Gastrocnemius medialis (tissue), 4 donors: ENCODE measurements around the gene WSCD2. TPM values are rescaled to one million over a fixed set of nuclear protein-coding genes. Genes with fewer than 3 reads are reported as not detected.

Experiments
- ATAC-seq, 2 donors: fragments of 150-250 bp; one replicate each; pipeline ENCODE4 v1.9.1; 2016
- DNase-seq, 2 donors: peaks; one replicate each; pipeline ENCODE4 v3.0.0-alpha.2; 2019
- H3K27ac ChIP-seq, 4 donors: fragments of 200-600 bp; sonication (generic); 1 replicate in 1 of 4; 2 replicates in 3 of 4; pipeline ENCODE4 v1.5.1; 2016 to 2018; ENCODE audit warnings: mild to moderate bottlenecking in 2 of 4, moderate library complexity in 1 of 4
- H3K27me3 ChIP-seq, 3 donors: fragments of 200-600 bp; sonication (generic) in 2 of 3; 1 replicate in 1 of 3; 2 replicates in 2 of 3; pipeline versions ENCODE4 v1.5.1 to v1.6.0; 2016 to 2019; ENCODE audit warnings: mild to moderate bottlenecking in 1 of 3, moderate library complexity in 1 of 3
- H3K36me3 ChIP-seq, 2 donors: fragments of 200-600 bp; sonication (generic) in 1 of 2; one replicate each; pipeline ENCODE4 v1.5.1; 2017 to 2018
- H3K4me1 ChIP-seq, 2 donors: fragments of 200-600 bp; sonication (generic) in 1 of 2; one replicate each; pipeline ENCODE4 v1.5.1; 2016 to 2017; ENCODE audit warnings: mild to moderate bottlenecking in 2 of 2
- H3K4me3 ChIP-seq, 4 donors: fragments of 200-600 bp; sonication (generic) in 3 of 4; 1 replicate in 1 of 4; 2 replicates in 3 of 4; pipeline ENCODE4 v1.5.1; 2016 to 2019; ENCODE audit warnings: mild to moderate bottlenecking in 2 of 4
- H3K9me3 ChIP-seq, 3 donors: fragments of 200-600 bp; sonication (generic) in 2 of 3; 1 replicate in 1 of 3; 2 replicates in 2 of 3; pipeline ENCODE4 v1.5.1; 2016 to 2019
- CTCF ChIP-seq, 5 experiments: fragments of 450-650 bp in 3 of 5; fragments of 200-600 bp in 2 of 5; sonication (generic) in 2 of 5; IDR thresholded peaks in 4 of 5; conservative IDR thresholded peaks in 1 of 5; 1 replicate in 4 of 5; 2 replicates in 1 of 5; pipeline ENCODE4 v1.5.1; 2016 to 2019; ENCODE audit warnings: antibody characterized with exemption in 5 of 5, mild to moderate bottlenecking in 3 of 5, moderate library complexity in 3 of 5
- POLR2A ChIP-seq, 2 donors: fragments of 450-650 bp; IDR thresholded peaks; one replicate each; pipeline ENCODE4 v1.6.1; 2017; ENCODE audit warnings: antibody characterized with exemption in 2 of 2, mild to moderate bottlenecking in 2 of 2, moderate library complexity in 2 of 2
- in situ Hi-C, 4 donors: fragments of 200-750 bp; cut with MboI; loops; one replicate each; pipeline versions ENCODE4 v1.15.0 to v1.8.0; 2017; ENCODE audit warnings: low sequenced_read_pairs in 4 of 4
- intact Hi-C: fragments of 100-400 bp; cut with DNase I; formaldehyde crosslinking; loops from one replicate; pipeline ENCODE4 v1.15.1; 2023; ENCODE audit warnings: low total_unique reads
- total RNA-seq, 4 donors: library from RNA; depleted of rRNA; stranded (reverse); fragments of >200 nt; gene quantifications; one replicate each; pipeline versions ENCODE4 v1.1.0 to v1.2.3, GENCODE V29; 2016

Gene WSCD2
- total RNA-seq, 4 donors from 2014 or later = 0.10 TPM; not detected in 3

GRCh38 chr12:108144080-108144479 lies 15.0 kb downstream of the WSCD2 start:
- intact Hi-C loops (no loop called here), in situ Hi-C loops (no loop called here)
- Histone ChIP-seq H3K36me3 (no peaks in the 10 kb centered on the region), H3K9me3 (no peaks in the 10 kb centered on the region), H3K4me3 (no peak overlapping the region), H3K4me1 (no peaks in the 10 kb centered on the region), H3K27ac (no peak overlapping the region), H3K27me3 (no peaks in the 10 kb centered on the region)
- no peak for ATAC-seq
- TF ChIP-seq CTCF (IDR thresholded peaks at IDR 0.05 in 4 of 5, conservative IDR thresholded peaks at IDR 0.05 in 1 of 5) (no peak), POLR2A (IDR thresholded peaks at IDR 0.05) (no peak)
- no peak for DNase-seq

- DNase-seq (no peak), ATAC-seq (no peak)
- no peak for TF ChIP-seq CTCF (IDR thresholded peaks at IDR 0.05 in 4 of 5, conservative IDR thresholded peaks at IDR 0.05 in 1 of 5)
- no peak for TF ChIP-seq POLR2A (IDR thresholded peaks at IDR 0.05)
- Histone ChIP-seq H3K4me3 (no peak overlapping the region), H3K27ac (no peak overlapping the region), H3K27me3 (no peaks in the 10 kb centered on the region), H3K4me1 (no peaks in the 10 kb centered on the region), H3K36me3 (no peaks in the 10 kb centered on the region), H3K9me3 (no peaks in the 10 kb centered on the region)
- intact Hi-C loops = no loop called here
- in situ Hi-C loops = no loop called here
These were observed 15.9 kb downstream of the WSCD2 start for GRCh38 chr12:108145011-108145410.

DNA sequence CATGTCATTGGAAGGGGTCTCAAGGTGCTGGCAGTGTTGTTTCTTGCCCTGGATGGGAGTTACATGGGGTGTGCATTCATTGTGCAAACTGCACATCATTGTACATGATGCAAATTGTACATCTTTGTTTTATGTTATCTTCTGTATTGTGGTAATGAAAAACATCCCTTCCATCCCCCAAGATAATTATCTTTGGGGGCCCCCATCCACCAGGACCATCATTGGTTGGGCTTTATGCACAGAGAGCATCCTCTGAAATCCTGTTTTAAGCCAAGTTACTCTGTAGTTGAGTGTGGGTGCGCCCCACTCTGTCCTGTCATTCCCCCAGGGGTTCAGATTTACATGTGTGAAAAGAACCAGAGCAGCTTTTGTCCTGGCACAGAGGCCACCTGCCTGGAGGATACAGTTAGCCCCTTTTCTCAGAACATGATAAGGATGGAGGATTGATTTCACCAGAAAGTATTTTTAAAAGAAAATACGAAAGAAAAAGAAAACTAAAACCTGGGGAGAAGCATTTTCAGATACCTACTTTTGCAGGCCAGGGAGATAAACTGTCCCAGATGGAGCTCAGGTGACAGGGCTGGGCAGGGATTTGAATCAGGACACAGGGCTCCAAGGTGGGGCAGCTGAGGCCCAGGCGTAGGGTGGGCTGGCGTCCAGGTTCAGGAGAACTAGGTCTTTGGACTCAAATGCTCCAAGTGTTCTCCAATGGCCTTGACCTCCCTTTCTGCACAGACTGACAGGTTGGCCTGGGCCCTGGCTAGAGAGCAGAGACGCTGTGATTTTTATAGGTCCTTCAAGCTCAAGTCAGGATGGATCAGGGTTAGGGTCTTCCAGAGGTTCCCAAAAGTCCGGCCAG lies 17.2 kb downstream of the WSCD2 start:
- intact Hi-C loops = no loop called here

DNA sequence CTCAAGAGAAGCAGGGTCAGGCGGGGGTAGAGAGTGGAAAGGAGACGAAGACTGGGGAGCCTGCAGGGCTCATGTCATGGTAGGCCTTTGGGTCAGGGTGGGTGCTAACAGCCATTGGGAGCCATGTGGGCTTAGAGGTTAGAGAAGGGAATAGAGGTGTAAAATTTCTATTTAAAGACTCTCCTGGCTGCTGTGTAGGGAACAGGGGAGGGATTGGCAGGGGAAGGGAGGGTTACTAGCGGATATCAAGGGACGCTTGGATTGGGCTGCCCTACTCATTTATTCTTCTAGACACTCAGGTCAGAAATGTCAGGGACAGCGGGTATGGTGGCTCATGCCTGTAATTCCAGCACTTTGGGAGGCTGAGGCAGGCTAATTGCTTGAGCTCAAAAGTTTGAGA lies 18.2 kb downstream of the WSCD2 start:
- Histone ChIP-seq H3K4me1 (no peaks in the 10 kb centered on the region), H3K36me3 (no peaks in the 10 kb centered on the region), H3K27ac (no peak overlapping the region), H3K4me3 (no peak overlapping the region), H3K27me3 (no peaks in the 10 kb centered on the region), H3K9me3 (no peaks in the 10 kb centered on the region)
- ATAC-seq = no peak
- no peak for TF ChIP-seq CTCF (IDR thresholded peaks at IDR 0.05 in 4 of 5, conservative IDR thresholded peaks at IDR 0.05 in 1 of 5)
- no peak for TF ChIP-seq POLR2A (IDR thresholded peaks at IDR 0.05)
- intact Hi-C loops = no loop called here
- DNase-seq = no peak
- in situ Hi-C loops = no loop called here

More for the DNA sequence above, 17.2 kb downstream of the WSCD2 start:
- ATAC-seq (no peak), DNase-seq (no peak)
- H3K9me3 ChIP-seq = no peaks in the 10 kb centered on the region
- in situ Hi-C loops = no loop called here
- no peak overlapping the region for H3K4me3 ChIP-seq
- TF ChIP-seq POLR2A (IDR thresholded peaks at IDR 0.05) (no peak), CTCF (IDR thresholded peaks at IDR 0.05 in 4 of 5, conservative IDR thresholded peaks at IDR 0.05 in 1 of 5) (no peak)
- H3K27ac ChIP-seq = no peak overlapping the region
- no peaks in the 10 kb centered on the region for H3K27me3 ChIP-seq
- no peaks in the 10 kb centered on the region for H3K36me3 ChIP-seq
- H3K4me1 ChIP-seq = no peaks in the 10 kb centered on the region
